Stimulated activated CD4-positive, alpha-beta T cell treated with anti-CD3 and anti-CD28 coated beads, TNF-alpha, amount 100 ng/mL, for 4 hours (primary cell): ENCODE data around the gene LMBRD2.
A peak's percentile ranks its signal among the peaks of the same experiment; 100 is the strongest.
"Not testable (repeated sequence)": the region's sequence is repeated elsewhere in the genome, so short reads cannot be mapped to it uniquely, and the experiment has no call there.

Source experiments
- DNase-seq, 3 experiments: peaks; one replicate each; pipeline ENCODE4 v3.0.0-alpha.2; 2020; ENCODE audit warnings: low read depth in 3 of 3

LMBRD2 gene

GRCh38 chr5:36151434-36152323 is at the start of gene LMBRD2, which contains the start of gene SKP2:
Gene LMBRD2 (minus strand): TSS chr5:36151887. CDS start chr5:36143349, 8,538 bp downstream.
Gene SKP2 (plus strand): TSS chr5:36152111. CDS start chr5:36152263, 152 bp downstream.
- DNase-seq: peak; percentile 89 to 96 (median 94)

- no peak for DNase-seq
Measured at GRCh38 chr5:36200513-36200912, 48.8 kb upstream of the LMBRD2 start.

GRCh38 chr5:36199620-36200019 is 47.9 kb upstream of the LMBRD2 start:
- DNase-seq: no peak

GRCh38 chr5:36198783-36199182 is 47.1 kb upstream of the LMBRD2 start:
- DNase-seq: not testable (repeated sequence)

- no peak for DNase-seq
Measured at GRCh38 chr5:36198281-36198680, 46.6 kb upstream of the LMBRD2 start.

GRCh38 chr5:36193746-36194145 is 42.1 kb upstream of the LMBRD2 start:
- no peak for DNase-seq

GRCh38 chr5:36184408-36184807 is 32.7 kb upstream of the LMBRD2 start:
- DNase-seq: not testable (repeated sequence)

GRCh38 chr5:36181774-36182173 is 30.1 kb upstream of the LMBRD2 start:
- DNase-seq: no peak

GRCh38 chr5:36180556-36181350 is 29.1 kb upstream of the LMBRD2 start:
- DNase-seq: no peak

- DNase-seq: no peak
Measured at GRCh38 chr5:36179950-36180349, 28.3 kb upstream of the LMBRD2 start.

GRCh38 chr5:36178524-36178890 is 26.8 kb upstream of the LMBRD2 start:
- no peak for DNase-seq

- DNase-seq: no peak
Measured at GRCh38 chr5:36177715-36178523, 26.2 kb upstream of the LMBRD2 start.

- no peak for DNase-seq
Measured at GRCh38 chr5:36177154-36177553, 25.5 kb upstream of the LMBRD2 start.

- DNase-seq: no peak
Measured at GRCh38 chr5:36175043-36175442, 23.4 kb upstream of the LMBRD2 start.

- no peak for DNase-seq
Measured at GRCh38 chr5:36174119-36174518, 22.4 kb upstream of the LMBRD2 start.

GRCh38 chr5:36173426-36173825 is 21.7 kb upstream of the LMBRD2 start:
- no peak for DNase-seq

GRCh38 chr5:36172599-36172998 is 20.9 kb upstream of the LMBRD2 start:
- no peak for DNase-seq

GRCh38 chr5:36170832-36171424 is 19.2 kb upstream of the LMBRD2 start:
- no peak for DNase-seq

- DNase-seq: no peak
Measured at GRCh38 chr5:36168737-36169136, 17.1 kb upstream of the LMBRD2 start.

- DNase-seq: no peak
Measured at GRCh38 chr5:36164461-36164860, 12.8 kb upstream of the LMBRD2 start.

GRCh38 chr5:36162810-36163486 is 11.3 kb upstream of the LMBRD2 start:
- no peak for DNase-seq
